HFFc6 (cell line): ENCODE results near the gene BTNL9. TPM values are rescaled to one million over a fixed set of nuclear protein-coding genes. Genes with fewer than 3 reads are reported as not detected.
A peak's percentile ranks its signal among the peaks of the same experiment; 100 is the strongest.

Experiments used
- DNase-seq: peaks from one replicate; pipeline ENCODE4 v3.0.0-alpha.2; 2018
- H3K27ac Mint-ChIP-seq: 2 replicates; pipeline ENCODE4 v1.8.0; 2020; ENCODE audit warnings: mild to moderate bottlenecking, mixed read lengths
- H3K27me3 Mint-ChIP-seq: 2 replicates; pipeline ENCODE4 v1.8.0; 2021; ENCODE audit warnings: mild to moderate bottlenecking, moderate library complexity, mixed read lengths; ENCODE audit not compliant: insufficient read depth
- H3K36me3 Mint-ChIP-seq: 2 replicates; pipeline ENCODE4 v1.8.0; 2021; ENCODE audit warnings: low read depth, mixed read lengths
- H3K4me1 Mint-ChIP-seq: 2 replicates; pipeline ENCODE4 v1.8.0; 2020; ENCODE audit warnings: low read depth, mixed read lengths
- H3K4me3 Mint-ChIP-seq: 2 replicates; pipeline ENCODE4 v1.8.0; 2020; ENCODE audit warnings: mild to moderate bottlenecking, moderate library complexity, mixed read lengths
- H3K9me3 Mint-ChIP-seq: 2 replicates; pipeline ENCODE4 v1.8.0; 2020; ENCODE audit warnings: mild to moderate bottlenecking, mixed read lengths
- CTCF ChIP-seq: fragments of 200-600 bp; sonication (generic); IDR thresholded peaks from 2 replicates; pipeline ENCODE4 v1.5.0; 2021; ENCODE audit warnings: antibody characterized with exemption, mild to moderate bottlenecking
- total RNA-seq, 6 experiments: library from RNA; stranded (reverse); fragmentation: NEBNext Ultra II Directional; extraction: Animal tissue kit (Norgen Biotek cat#: 25700); gene quantifications; 2 replicates in 1 of 6; 3 replicates in 5 of 6; pipeline ENCODE4 v1.2.3, GENCODE V29; 2021

BTNL9 gene
- total RNA-seq, 6 experiments from 2014 or later = not detected

- Mint-ChIP-seq H3K36me3 (no peaks in the 10 kb centered on the region), H3K27ac (no peak overlapping the region), H3K4me1 (no peaks in the 10 kb centered on the region), H3K4me3 (peak overlapping the region; percentile 47), H3K27me3 (peaks cover 26% of the 10 kb centered on the region), H3K9me3 (no peaks in the 10 kb centered on the region)
- no peak for TF ChIP-seq CTCF
- DNase-seq = peak; percentile 12
Observed at GRCh38 chr5:181069767-181070491, 29.9 kb downstream of the BTNL9 start.

- H3K9me3 Mint-ChIP-seq = no peaks in the 10 kb centered on the region
- no peak for TF ChIP-seq CTCF
- H3K4me1 Mint-ChIP-seq = no peaks in the 10 kb centered on the region
- H3K27me3 Mint-ChIP-seq = peaks cover 24% of the 10 kb centered on the region
- H3K27ac Mint-ChIP-seq = no peak overlapping the region
- no peaks in the 10 kb centered on the region for H3K36me3 Mint-ChIP-seq
- no peak overlapping the region for H3K4me3 Mint-ChIP-seq
- DNase-seq = no peak
Observed at GRCh38 chr5:181070523-181070922, 30.5 kb downstream of the BTNL9 start.

GRCh38 chr5:181071257-181071656, 31.2 kb downstream of the BTNL9 start:
- no peak overlapping the region for H3K27ac Mint-ChIP-seq
- no peak overlapping the region for H3K4me3 Mint-ChIP-seq
- TF ChIP-seq CTCF = no peak
- H3K9me3 Mint-ChIP-seq = peaks cover 3% of the 10 kb centered on the region; the same call in 1 of the 2 replicates
- H3K36me3 Mint-ChIP-seq = no peaks in the 10 kb centered on the region
- H3K27me3 Mint-ChIP-seq = peaks cover 21% of the 10 kb centered on the region
- no peaks in the 10 kb centered on the region for H3K4me1 Mint-ChIP-seq
- no peak for DNase-seq

- H3K4me1 Mint-ChIP-seq = no peaks in the 10 kb centered on the region
Observed at GRCh38 chr5:181076920-181077319, 36.9 kb downstream of the BTNL9 start.

GRCh38 chr5:181081989-181082388, 41.9 kb downstream of the BTNL9 start:
- Mint-ChIP-seq H3K27me3 (peaks cover 17% of the 10 kb centered on the region), H3K27ac (no peak overlapping the region)

More at GRCh38 chr5:181076920-181077319, 36.9 kb downstream of the BTNL9 start:
- H3K4me3 Mint-ChIP-seq = no peak overlapping the region
- no peak overlapping the region for H3K27ac Mint-ChIP-seq
- DNase-seq = no peak
- TF ChIP-seq CTCF = no peak
- no peaks in the 10 kb centered on the region; the same call in 1 of the 2 replicates for H3K27me3 Mint-ChIP-seq
- H3K36me3 Mint-ChIP-seq = no peaks in the 10 kb centered on the region
- H3K9me3 Mint-ChIP-seq = peaks cover 3% of the 10 kb centered on the region; the same call in 1 of the 2 replicates

More at GRCh38 chr5:181081989-181082388, 41.9 kb downstream of the BTNL9 start:
- Mint-ChIP-seq H3K36me3 (no peaks in the 10 kb centered on the region), H3K4me1 (no peaks in the 10 kb centered on the region), H3K4me3 (no peak overlapping the region), H3K9me3 (no peaks in the 10 kb centered on the region)
- no peak for TF ChIP-seq CTCF
- DNase-seq = no peak
